ENCODE data around the gene CSTB. TPM values are rescaled to one million over a fixed set of nuclear protein-coding genes. Genes with fewer than 3 reads are reported as not detected.

The CSTB gene
- total RNA-seq, 1 experiment from 2014 or later, result 55.9 TPM

DNA sequence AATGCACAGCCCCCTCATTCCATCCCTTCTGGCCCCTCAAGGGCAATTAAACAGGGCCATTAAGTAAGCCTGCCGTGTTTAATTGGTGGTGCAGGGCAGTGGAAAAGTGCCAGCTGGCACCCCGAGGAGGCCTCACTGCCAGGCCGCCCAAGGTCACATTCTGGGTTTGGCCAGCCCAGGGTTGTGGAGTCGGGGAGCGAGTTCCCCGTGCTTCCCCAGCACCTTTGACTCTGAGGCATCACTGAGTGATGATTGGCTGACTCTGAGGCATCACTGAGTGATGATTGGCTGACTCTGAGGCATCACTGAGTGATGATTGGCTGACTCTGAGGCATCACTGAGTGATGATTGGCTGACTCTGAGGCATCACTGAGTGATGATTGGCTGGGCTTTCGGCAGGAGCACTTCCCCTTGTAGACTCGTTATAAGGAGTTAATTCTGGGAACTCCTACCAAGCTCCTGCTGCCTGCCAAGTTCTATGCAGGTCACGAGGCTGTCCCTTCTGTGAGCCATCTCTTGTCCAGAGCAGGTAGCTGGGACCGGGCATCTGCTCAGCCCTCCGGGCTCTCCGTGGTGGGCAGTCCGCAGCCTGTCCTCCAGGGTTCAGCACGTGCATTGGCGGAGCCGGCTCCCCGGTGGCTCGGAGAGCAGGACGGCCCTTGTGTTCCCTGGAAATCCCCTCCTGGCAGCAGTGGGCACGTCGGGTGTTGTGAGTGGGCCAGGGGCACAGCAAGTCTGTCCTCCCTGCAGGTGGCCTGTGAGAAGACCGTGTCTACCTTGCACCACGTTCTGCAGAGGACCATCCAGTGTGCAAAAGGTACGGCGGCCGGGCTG lies 20.9 kb downstream of the CSTB start:
- intact Hi-C loops (cut with micrococcal nuclease; ENCODE audit: unreplicated experiment), result no loop called here
- Histone ChIP-seq H3K27me3 (replicated peaks; ENCODE audit: insufficient read depth, low read depth, low read length, poor library complexity) (no peaks in the 10 kb centered on the region), H3K4me1 (ENCODE audit: insufficient read depth, low read length, poor library complexity, severe bottlenecking) (peaks cover 11% of the 10 kb centered on the region), H3K9me3 (ENCODE audit: low read depth, low read length, poor library complexity, severe bottlenecking) (no peaks in the 10 kb centered on the region), H3K36me3 (ENCODE audit: insufficient read depth, low read length, poor library complexity, severe bottlenecking) (peaks cover 23% of the 10 kb centered on the region), H3K4me3 (ENCODE audit: low read depth, low read length, poor library complexity, severe bottlenecking) (no peak overlapping the region), H3K27ac (ENCODE audit: low read depth, low read length, poor library complexity, severe bottlenecking) (no peak overlapping the region)
- CTCF ChIA-PET, result no interaction called here
- no peak for DNase-seq (ENCODE audit: low spot score)
- no TSS peak for BruUV-seq (replicated peaks)
- TF ChIP-seq, protein P1, sequence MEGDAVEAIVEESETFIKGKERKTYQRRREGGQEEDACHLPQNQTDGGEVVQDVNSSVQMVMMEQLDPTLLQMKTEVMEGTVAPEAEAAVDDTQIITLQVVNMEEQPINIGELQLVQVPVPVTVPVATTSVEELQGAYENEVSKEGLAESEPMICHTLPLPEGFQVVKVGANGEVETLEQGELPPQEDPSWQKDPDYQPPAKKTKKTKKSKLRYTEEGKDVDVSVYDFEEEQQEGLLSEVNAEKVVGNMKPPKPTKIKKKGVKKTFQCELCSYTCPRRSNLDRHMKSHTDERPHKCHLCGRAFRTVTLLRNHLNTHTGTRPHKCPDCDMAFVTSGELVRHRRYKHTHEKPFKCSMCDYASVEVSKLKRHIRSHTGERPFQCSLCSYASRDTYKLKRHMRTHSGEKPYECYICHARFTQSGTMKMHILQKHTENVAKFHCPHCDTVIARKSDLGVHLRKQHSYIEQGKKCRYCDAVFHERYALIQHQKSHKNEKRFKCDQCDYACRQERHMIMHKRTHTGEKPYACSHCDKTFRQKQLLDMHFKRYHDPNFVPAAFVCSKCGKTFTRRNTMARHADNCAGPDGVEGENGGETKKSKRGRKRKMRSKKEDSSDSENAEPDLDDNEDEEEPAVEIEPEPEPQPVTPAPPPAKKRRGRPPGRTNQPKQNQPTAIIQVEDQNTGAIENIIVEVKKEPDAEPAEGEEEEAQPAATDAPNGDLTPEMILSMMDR (conservative IDR thresholded peaks at IDR 0.05; ENCODE audit: low read depth, low read length), result no peak
- no peak for TF ChIP-seq EZH2 (IDR thresholded peaks at IDR 0.05; ENCODE audit: borderline replicate concordance, low read depth, low read length, poor library complexity, severe bottlenecking)
- POLR2A ChIA-PET (ENCODE audit: low non-redundant PET), result no interaction called here

DNA sequence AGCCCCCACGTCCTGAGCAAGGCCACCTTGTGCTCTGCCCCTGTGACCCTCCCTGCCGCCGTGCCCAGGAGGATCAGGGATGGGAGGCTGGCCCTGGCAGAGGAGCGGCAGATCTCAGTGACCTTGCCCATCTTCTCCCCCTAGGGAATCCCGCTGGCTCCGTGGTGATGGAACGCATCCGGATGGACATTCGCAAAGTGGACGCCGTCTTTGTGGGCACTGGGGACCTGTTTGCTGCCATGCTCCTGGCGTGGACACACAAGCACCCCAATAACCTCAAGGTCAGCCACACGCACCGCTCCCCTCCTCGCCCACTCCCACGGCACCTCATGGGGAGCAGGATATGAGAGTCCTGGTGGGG lies 22.7 kb downstream of the CSTB start:
- no TSS peak for BruUV-seq (replicated peaks)
- TF ChIP-seq EZH2 (IDR thresholded peaks at IDR 0.05; ENCODE audit: borderline replicate concordance, low read depth, low read length, poor library complexity, severe bottlenecking), result no peak
- TF ChIP-seq, protein P1 (conservative IDR thresholded peaks at IDR 0.05; ENCODE audit: low read depth, low read length), result no peak
- H3K36me3 ChIP-seq (ENCODE audit: insufficient read depth, low read length, poor library complexity, severe bottlenecking), result peaks cover 20% of the 10 kb centered on the region
- POLR2A ChIA-PET (ENCODE audit: low non-redundant PET), result no interaction called here
- CTCF ChIA-PET, result no interaction called here
- H3K4me3 ChIP-seq (ENCODE audit: low read depth, low read length, poor library complexity, severe bottlenecking), result no peak overlapping the region
- peaks cover 11% of the 10 kb centered on the region for H3K4me1 ChIP-seq (ENCODE audit: insufficient read depth, low read length, poor library complexity, severe bottlenecking)
- intact Hi-C loops (cut with micrococcal nuclease; ENCODE audit: unreplicated experiment), result no loop called here
- no peak overlapping the region for H3K27ac ChIP-seq (ENCODE audit: low read depth, low read length, poor library complexity, severe bottlenecking)
- no peak for DNase-seq (ENCODE audit: low spot score)
- no peaks in the 10 kb centered on the region for H3K9me3 ChIP-seq (ENCODE audit: low read depth, low read length, poor library complexity, severe bottlenecking)
- H3K27me3 ChIP-seq (replicated peaks; ENCODE audit: insufficient read depth, low read depth, low read length, poor library complexity), result no peaks in the 10 kb centered on the region

- Histone ChIP-seq H3K36me3 (ENCODE audit: insufficient read depth, low read length, poor library complexity, severe bottlenecking) (peaks cover 19% of the 10 kb centered on the region), H3K27ac (ENCODE audit: low read depth, low read length, poor library complexity, severe bottlenecking) (no peak overlapping the region), H3K4me1 (ENCODE audit: insufficient read depth, low read length, poor library complexity, severe bottlenecking) (peaks cover 8% of the 10 kb centered on the region), H3K4me3 (ENCODE audit: low read depth, low read length, poor library complexity, severe bottlenecking) (no peak overlapping the region), H3K27me3 (replicated peaks; ENCODE audit: insufficient read depth, low read depth, low read length, poor library complexity) (no peaks in the 10 kb centered on the region), H3K9me3 (ENCODE audit: low read depth, low read length, poor library complexity, severe bottlenecking) (no peaks in the 10 kb centered on the region)
- no peak for DNase-seq (ENCODE audit: low spot score)
- ChIA-PET CTCF (no interaction called here), POLR2A (ENCODE audit: low non-redundant PET) (no interaction called here)
- TF ChIP-seq, protein P1 (conservative IDR thresholded peaks at IDR 0.05; ENCODE audit: low read depth, low read length), result no peak
- no peak for TF ChIP-seq EZH2 (IDR thresholded peaks at IDR 0.05; ENCODE audit: borderline replicate concordance, low read depth, low read length, poor library complexity, severe bottlenecking)
- BruUV-seq (replicated peaks), result no TSS peak
- intact Hi-C loops (cut with micrococcal nuclease; ENCODE audit: unreplicated experiment), result no loop called here
Measured at GRCh38 chr21:43752758-43753438, 23.2 kb downstream of the CSTB start.
